GM18873 (cell line): Measurements from ENCODE around the gene NFATC3.

Experiments used
- ATAC-seq: cut with Tn5 transposase; IDR thresholded peaks from one replicate; pipeline ENCODE4 v1.9.1; 2021; ENCODE audit warnings: mild to moderate bottlenecking, moderate library complexity, moderate number of reproducible peaks; ENCODE audit not compliant: unreplicated experiment, low FRiP score

NFATC3 gene

GRCh38 chr16:68242926-68243858 is 158.0 kb downstream of the NFATC3 start:
- ATAC-seq = no peak

GRCh38 chr16:68244481-68244902 is 159.3 kb downstream of the NFATC3 start:
- ATAC-seq = no peak

GRCh38 chr16:68244903-68245853 is 160.0 kb downstream of the NFATC3 start, which contains the start of gene PLA2G15:
PLA2G15 (plus strand) TSS chr16:68245373; CDS start chr16:68245427, 54 bp downstream.
- ATAC-seq = peak; percentile 65

- no peak for ATAC-seq
Observed at GRCh38 chr16:68246121-68246520, 161.0 kb downstream of the NFATC3 start.

GRCh38 chr16:68246666-68247065 is 161.5 kb downstream of the NFATC3 start:
- ATAC-seq = no peak

- ATAC-seq = no peak
Observed at GRCh38 chr16:68247400-68247799, 162.2 kb downstream of the NFATC3 start.

- ATAC-seq = no peak
Observed at GRCh38 chr16:68247932-68248331, 162.8 kb downstream of the NFATC3 start.

- ATAC-seq = no peak
Observed at GRCh38 chr16:68249371-68249770, 164.2 kb downstream of the NFATC3 start.

- no peak for ATAC-seq
Observed at GRCh38 chr16:68250951-68251350, 165.8 kb downstream of the NFATC3 start.

- ATAC-seq = no peak
Observed at GRCh38 chr16:68251832-68252231, 166.7 kb downstream of the NFATC3 start.

GRCh38 chr16:68252383-68252782 is 167.2 kb downstream of the NFATC3 start:
- no peak for ATAC-seq

- ATAC-seq = no peak
Observed at GRCh38 chr16:68253721-68254120, 168.6 kb downstream of the NFATC3 start.

GRCh38 chr16:68255712-68256111 is 170.5 kb downstream of the NFATC3 start:
- ATAC-seq = no peak

GRCh38 chr16:68257251-68257905 is 172.2 kb downstream of the NFATC3 start:
- no peak for ATAC-seq

GRCh38 chr16:68257906-68258800 is 173.0 kb downstream of the NFATC3 start:
- ATAC-seq = no peak

GRCh38 chr16:68259007-68259825 is 174.0 kb downstream of the NFATC3 start:
- no peak for ATAC-seq

GRCh38 chr16:68263559-68264127 is 178.5 kb downstream of the NFATC3 start:
- no peak for ATAC-seq
